Measurements from ENCODE around the gene AMER3. TPM values are rescaled to one million over a fixed set of nuclear protein-coding genes. Genes with fewer than 3 reads are reported as not detected.
A peak's percentile ranks its signal among the peaks of the same experiment; 100 is the strongest.

Gene AMER3
- total RNA-seq, 2 donors from 2014 or later, result not detected

- H3K4me1 Mint-ChIP-seq, result peaks cover 3% of the 10 kb centered on the region
- no peak for ATAC-seq (replicated peaks)
These were observed 53.3 kb downstream of the AMER3 start for GRCh38 chr2:130808482-130809268.

GRCh38 chr2:130810490-130810889 lies 55.1 kb downstream of the AMER3 start:
- Mint-ChIP-seq H3K4me1 (peaks cover 3% of the 10 kb centered on the region), H3K9me3 (no peaks in the 10 kb centered on the region)
- no peak for ATAC-seq (replicated peaks)

More at GRCh38 chr2:130808482-130809268, 53.3 kb downstream of the AMER3 start:
- Mint-ChIP-seq H3K36me3 (ENCODE audit: low read depth) (no peaks in the 10 kb centered on the region), H3K4me3 (no peak overlapping the region), H3K9me3 (no peaks in the 10 kb centered on the region), H3K27ac (no peak overlapping the region), H3K27me3 (peaks cover 11% of the 10 kb centered on the region)

GRCh38 chr2:130813722-130814121 lies 58.4 kb downstream of the AMER3 start:
- ATAC-seq (replicated peaks), result no peak
- no peaks in the 10 kb centered on the region for H3K36me3 Mint-ChIP-seq (ENCODE audit: low read depth)

More at GRCh38 chr2:130810490-130810889, 55.1 kb downstream of the AMER3 start:
- Mint-ChIP-seq H3K27ac (peak overlapping the region; percentile 37), H3K27me3 (peaks cover 11% of the 10 kb centered on the region), H3K36me3 (ENCODE audit: low read depth) (no peaks in the 10 kb centered on the region), H3K4me3 (no peak overlapping the region)

GRCh38 chr2:130814931-130815680 lies 59.8 kb downstream of the AMER3 start:
- H3K27me3 Mint-ChIP-seq, result peaks cover 5% of the 10 kb centered on the region
- H3K4me3 Mint-ChIP-seq, result no peak overlapping the region
- no peak overlapping the region for H3K27ac Mint-ChIP-seq
- no peaks in the 10 kb centered on the region for H3K36me3 Mint-ChIP-seq (ENCODE audit: low read depth)
- ATAC-seq (replicated peaks), result no peak
- no peaks in the 10 kb centered on the region for H3K4me1 Mint-ChIP-seq
- H3K9me3 Mint-ChIP-seq, result no peaks in the 10 kb centered on the region

More at GRCh38 chr2:130813722-130814121, 58.4 kb downstream of the AMER3 start:
- H3K27ac Mint-ChIP-seq, result no peak overlapping the region
- H3K4me3 Mint-ChIP-seq, result no peak overlapping the region
- H3K9me3 Mint-ChIP-seq, result no peaks in the 10 kb centered on the region
- H3K27me3 Mint-ChIP-seq, result peaks cover 8% of the 10 kb centered on the region
- no peaks in the 10 kb centered on the region for H3K4me1 Mint-ChIP-seq

Other genes starting within 250 kb of the AMER3 start
- not detected for gene POTEI, start 246.2 kb upstream of the AMER3 start, total RNA-seq
- gene CFC1B, start 234.3 kb upstream of the AMER3 start, total RNA-seq, result not detected
- not detected for gene CFC1, start 156.0 kb upstream of the AMER3 start, total RNA-seq
- not detected for gene POTEJ, start 144.1 kb upstream of the AMER3 start, total RNA-seq
- gene GPR148, start 26.5 kb upstream of the AMER3 start, total RNA-seq, result not detected
- gene ARHGEF4, start 81.4 kb downstream of the AMER3 start, total RNA-seq, result not detected